HepG2 (cell line): ENCODE data around the gene MEI1. TPM values are rescaled to one million over a fixed set of nuclear protein-coding genes. Genes with fewer than 3 reads are reported as not detected.

Experiments
- ATF1 ChIP-seq: IDR thresholded peaks from 2 replicates; pipeline ENCODE4 v1.6.1; 2016; ENCODE audit warnings: mild to moderate bottlenecking, control low read depth
- CAMTA2 ChIP-seq: sonication (generic); formaldehyde crosslinking; IDR thresholded peaks from 2 replicates; pipeline ENCODE4 v1.4.0; 2020; ENCODE audit warnings: mild to moderate bottlenecking, missing genetic modification reagents, borderline replicate concordance
- CEBPG ChIP-seq: IDR thresholded peaks from 2 replicates; pipeline ENCODE4 v1.6.1; 2016
- CHD2 ChIP-seq: IDR thresholded peaks from 2 replicates; pipeline ENCODE4 v1.6.1; 2011; ENCODE audit warnings: low read depth, low read length, improper control_type of control experiment
- ELF1 ChIP-seq: sonication (generic); formaldehyde crosslinking; IDR thresholded peaks from 2 replicates; pipeline ENCODE4 v1.4.0; 2020; ENCODE audit warnings: missing genetic modification reagents
- FOXK2 ChIP-seq: fragments of 450-650 bp; IDR thresholded peaks from 2 replicates; pipeline ENCODE4 v1.6.1; 2016
- FOXM1 ChIP-seq: sonication (generic); formaldehyde crosslinking; IDR thresholded peaks from 2 replicates; pipeline ENCODE4 v1.5.0; 2020; ENCODE audit warnings: missing genetic modification reagents
- FOXP1 ChIP-seq, 2 experiments: fragments of 450-650 bp in 1 of 2; IDR thresholded peaks; 2 replicates each; pipeline ENCODE4 v1.6.1; 2017 to 2018; ENCODE audit warnings: antibody characterized with exemption in 1 of 2
- GTF2F1 ChIP-seq: fragments of 150-350 bp; IDR thresholded peaks from 2 replicates; pipeline ENCODE4 v1.6.1; 2014; ENCODE audit warnings: low read length
- HNRNPUL1 ChIP-seq: fragments of 200-400 bp; formaldehyde crosslinking; IDR thresholded peaks from 2 replicates; pipeline ENCODE4 v1.6.1; 2017; ENCODE audit warnings: low read depth, mild to moderate bottlenecking, low read length, moderate library complexity
- HOXA9 ChIP-seq: sonication (generic); formaldehyde crosslinking; IDR thresholded peaks from 2 replicates; pipeline ENCODE4 v1.8.1; 2022; ENCODE audit warnings: missing genetic modification reagents, mild to moderate bottlenecking, moderate library complexity, borderline replicate concordance
- KLF9 ChIP-seq: IDR thresholded peaks from 2 replicates; pipeline ENCODE4 v1.6.1; 2016; ENCODE audit warnings: low read depth
- MBD4 ChIP-seq: IDR thresholded peaks from 2 replicates; pipeline ENCODE4 v1.6.1; 2012; ENCODE audit warnings: low read length, inconsistent platforms, borderline replicate concordance
- NRL ChIP-seq: sonication (generic); formaldehyde crosslinking; IDR thresholded peaks from 2 replicates; pipeline ENCODE4 v1.5.0; 2020; ENCODE audit warnings: missing genetic modification reagents, mild to moderate bottlenecking, moderate library complexity, borderline replicate concordance
- RNF2 ChIP-seq: fragments of 450-650 bp; conservative IDR thresholded peaks from 2 replicates; pipeline ENCODE4 v1.6.1; 2016; ENCODE audit warnings: low read depth
- ZBTB20 ChIP-seq: sonication (generic); formaldehyde crosslinking; IDR thresholded peaks from 2 replicates; pipeline ENCODE4 v1.8.1; 2023; ENCODE audit warnings: missing genetic modification reagents, low read depth, mild to moderate bottlenecking, borderline replicate concordance
- ZBTB42 ChIP-seq: sonication (generic); formaldehyde crosslinking; IDR thresholded peaks from 2 replicates; pipeline ENCODE4 v1.5.0; 2020; ENCODE audit warnings: mild to moderate bottlenecking, missing genetic modification reagents
- ZFP37 ChIP-seq: sonication (generic); formaldehyde crosslinking; IDR thresholded peaks from 2 replicates; pipeline ENCODE4 v1.4.0; 2020; ENCODE audit warnings: missing genetic modification reagents, borderline replicate concordance
- ZNF143 ChIP-seq: sonication (generic); formaldehyde crosslinking; IDR thresholded peaks from 2 replicates; pipeline ENCODE4 v1.4.0; 2020; ENCODE audit warnings: missing genetic modification reagents
- ZNF235 ChIP-seq: sonication (generic); formaldehyde crosslinking; IDR thresholded peaks from 2 replicates; pipeline ENCODE4 v1.8.1; 2023; ENCODE audit warnings: mild to moderate bottlenecking, missing genetic modification reagents, borderline replicate concordance
- ZNF343 ChIP-seq: sonication (generic); formaldehyde crosslinking; IDR thresholded peaks from 2 replicates; pipeline ENCODE4 v1.4.0; 2020; ENCODE audit warnings: mild to moderate bottlenecking, missing genetic modification reagents
- ZNF501 ChIP-seq: sonication (generic); formaldehyde crosslinking; IDR thresholded peaks from 2 replicates; pipeline ENCODE4 v1.5.1; 2020; ENCODE audit warnings: mild to moderate bottlenecking, moderate library complexity, missing genetic modification reagents
- ZNF576 ChIP-seq: sonication (generic); formaldehyde crosslinking; IDR thresholded peaks from 2 replicates; pipeline ENCODE4 v1.4.0; 2020; ENCODE audit warnings: mild to moderate bottlenecking, missing genetic modification reagents
- ZSCAN20 ChIP-seq: sonication (generic); formaldehyde crosslinking; IDR thresholded peaks from 2 replicates; pipeline ENCODE4 v1.4.0; 2020; ENCODE audit warnings: missing genetic modification reagents, mild to moderate bottlenecking, borderline replicate concordance
- polyA plus RNA-seq, 8 experiments: library from polyadenylated mRNA; depleted of rRNA in 3 of 8; stranded (reverse) in 7 of 8; unstranded in 1 of 8; fragments of >200 nt; fragmentation: Illumina TruSeq in 4 of 8; extraction: Trizol in 4 of 8; gene quantifications; 2 replicates each; pipeline versions ENCODE4 v1.2.1 to v1.2.3, GENCODE V29; 2011 to 2016; ENCODE audit warnings: low read depth in 4 of 8, missing spikeins in 1 of 8, mixed read lengths in 1 of 8; ENCODE audit not compliant: insufficient read depth in 1 of 8
- total RNA-seq, 5 experiments: library from RNA; depleted of rRNA; stranded (reverse); fragments of >200 nt; fragmentation: Illumina TruSeq; extraction: Trizol; gene quantifications; 2 replicates each; pipeline ENCODE4 v1.2.3, GENCODE V29; 2016; ENCODE audit warnings: low read depth in 1 of 5
- TF ChIP-seq, protein P1 (sequence below): sonication (generic); formaldehyde crosslinking; IDR thresholded peaks from 2 replicates; pipeline ENCODE4 v1.8.0; 2022; ENCODE audit warnings: missing genetic modification reagents, mild to moderate bottlenecking, moderate library complexity, borderline replicate concordance
- TF ChIP-seq, protein P2 (sequence below): sonication (generic); formaldehyde crosslinking; conservative IDR thresholded peaks from 2 replicates; pipeline ENCODE4 v1.8.1; 2023; ENCODE audit warnings: missing genetic modification reagents
- TF ChIP-seq, protein P3 (sequence below): sonication (generic); formaldehyde crosslinking; IDR thresholded peaks from 2 replicates; pipeline ENCODE4 v1.8.0; 2022; ENCODE audit warnings: mild to moderate bottlenecking, missing genetic modification reagents, moderate library complexity

Gene MEI1
- total and polyA plus RNA-seq, 2 of the 13 experiments (the other 11 are each of a cell fraction or from before 2014, with no cell fraction given) = 0.75 to 1.9 TPM

DNA sequence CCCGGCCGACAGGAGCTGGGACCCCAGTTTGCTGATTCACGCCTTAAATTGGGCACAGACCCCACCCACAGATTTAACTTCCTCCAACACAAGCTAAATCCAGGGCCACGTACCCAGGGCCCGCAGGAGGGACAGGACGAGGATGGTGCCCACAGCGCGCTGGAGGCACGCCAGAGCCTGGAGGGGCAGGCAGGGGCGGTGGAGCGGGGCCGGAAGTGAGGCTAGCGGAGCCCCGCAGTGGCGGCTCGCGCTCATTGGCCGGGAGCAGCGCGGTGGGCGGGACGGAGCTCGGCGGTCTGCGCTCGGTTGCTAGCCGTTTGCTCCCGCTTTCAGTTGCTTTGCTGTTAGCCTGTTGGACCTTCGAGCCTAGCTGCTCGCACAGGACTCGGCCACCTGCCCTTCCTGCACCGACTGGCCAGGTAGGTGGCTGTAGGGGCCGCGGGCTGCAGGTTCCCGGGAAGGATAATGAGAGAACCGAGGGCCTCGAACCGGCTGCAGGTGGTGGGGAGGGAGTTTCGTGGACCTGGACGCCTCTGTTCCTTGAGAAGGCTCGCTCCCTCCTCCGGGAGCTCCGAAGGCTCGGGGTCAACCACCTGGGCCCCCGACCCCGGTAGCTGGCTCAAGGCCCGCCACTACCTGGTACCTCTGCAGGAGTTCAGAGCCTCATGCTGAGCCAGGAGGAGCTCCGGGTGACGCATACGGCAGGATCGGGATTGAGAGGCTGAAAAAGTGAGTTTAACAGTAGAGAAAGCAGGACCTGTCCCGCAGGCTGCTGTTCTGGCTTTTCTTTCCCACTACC is 101.2 kb downstream of the MEI1 start, which contains the start of gene CCDC134 (continued):
- TF ChIP-seq FOXM1 (CRISPR knock-in tag) (no peak; the same call in 1 of the 2 replicates), CEBPG (no peak; the same call in 1 of the 2 replicates), ZBTB42 (CRISPR knock-in tag) (no peak), RNF2 (peak; percentile 67; the same call in 1 of the 2 replicates), KLF9 (CRISPR knock-in tag) (no peak), ZNF501 (CRISPR knock-in tag) (peak; percentile 90), CAMTA2 (CRISPR knock-in tag) (no peak), FOXP1 (IDR thresholded peaks at IDR 0.05) (no peak), FOXP1 (CRISPR knock-in tag; IDR thresholded peaks at IDR 0.05) (no peak), ZBTB20 (CRISPR knock-in tag) (no peak), HNRNPUL1 (no peak), NRL (peak; percentile 87), CHD2 (no peak), ZFP37 (CRISPR knock-in tag) (no peak), MBD4 (no peak), ZNF235 (CRISPR knock-in tag) (no peak), ZNF143 (no peak), ELF1 (no peak), ZSCAN20 (CRISPR knock-in tag) (0 out of 2 replicates have a peak, but pooled peaks have one; percentile 26), ATF1 (CRISPR knock-in tag) (no peak), ZNF576 (no peak), FOXK2 (no peak), ZNF343 (CRISPR knock-in tag) (peak; percentile 82; the same call in 1 of the 2 replicates), GTF2F1 (0 out of 2 replicates have a peak, but pooled peaks have one; percentile 72), HOXA9 (no peak; the same call in 1 of the 2 replicates)
- TF ChIP-seq, protein P1, sequence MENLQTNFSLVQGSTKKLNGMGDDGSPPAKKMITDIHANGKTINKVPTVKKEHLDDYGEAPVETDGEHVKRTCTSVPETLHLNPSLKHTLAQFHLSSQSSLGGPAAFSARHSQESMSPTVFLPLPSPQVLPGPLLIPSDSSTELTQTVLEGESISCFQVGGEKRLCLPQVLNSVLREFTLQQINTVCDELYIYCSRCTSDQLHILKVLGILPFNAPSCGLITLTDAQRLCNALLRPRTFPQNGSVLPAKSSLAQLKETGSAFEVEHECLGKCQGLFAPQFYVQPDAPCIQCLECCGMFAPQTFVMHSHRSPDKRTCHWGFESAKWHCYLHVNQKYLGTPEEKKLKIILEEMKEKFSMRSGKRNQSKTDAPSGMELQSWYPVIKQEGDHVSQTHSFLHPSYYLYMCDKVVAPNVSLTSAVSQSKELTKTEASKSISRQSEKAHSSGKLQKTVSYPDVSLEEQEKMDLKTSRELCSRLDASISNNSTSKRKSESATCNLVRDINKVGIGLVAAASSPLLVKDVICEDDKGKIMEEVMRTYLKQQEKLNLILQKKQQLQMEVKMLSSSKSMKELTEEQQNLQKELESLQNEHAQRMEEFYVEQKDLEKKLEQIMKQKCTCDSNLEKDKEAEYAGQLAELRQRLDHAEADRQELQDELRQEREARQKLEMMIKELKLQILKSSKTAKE = no peak
- TF ChIP-seq, protein P2, sequence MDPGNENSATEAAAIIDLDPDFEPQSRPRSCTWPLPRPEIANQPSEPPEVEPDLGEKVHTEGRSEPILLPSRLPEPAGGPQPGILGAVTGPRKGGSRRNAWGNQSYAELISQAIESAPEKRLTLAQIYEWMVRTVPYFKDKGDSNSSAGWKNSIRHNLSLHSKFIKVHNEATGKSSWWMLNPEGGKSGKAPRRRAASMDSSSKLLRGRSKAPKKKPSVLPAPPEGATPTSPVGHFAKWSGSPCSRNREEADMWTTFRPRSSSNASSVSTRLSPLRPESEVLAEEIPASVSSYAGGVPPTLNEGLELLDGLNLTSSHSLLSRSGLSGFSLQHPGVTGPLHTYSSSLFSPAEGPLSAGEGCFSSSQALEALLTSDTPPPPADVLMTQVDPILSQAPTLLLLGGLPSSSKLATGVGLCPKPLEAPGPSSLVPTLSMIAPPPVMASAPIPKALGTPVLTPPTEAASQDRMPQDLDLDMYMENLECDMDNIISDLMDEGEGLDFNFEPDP (CRISPR knock-in tag) = peak; percentile 94
- TF ChIP-seq, protein P3, sequence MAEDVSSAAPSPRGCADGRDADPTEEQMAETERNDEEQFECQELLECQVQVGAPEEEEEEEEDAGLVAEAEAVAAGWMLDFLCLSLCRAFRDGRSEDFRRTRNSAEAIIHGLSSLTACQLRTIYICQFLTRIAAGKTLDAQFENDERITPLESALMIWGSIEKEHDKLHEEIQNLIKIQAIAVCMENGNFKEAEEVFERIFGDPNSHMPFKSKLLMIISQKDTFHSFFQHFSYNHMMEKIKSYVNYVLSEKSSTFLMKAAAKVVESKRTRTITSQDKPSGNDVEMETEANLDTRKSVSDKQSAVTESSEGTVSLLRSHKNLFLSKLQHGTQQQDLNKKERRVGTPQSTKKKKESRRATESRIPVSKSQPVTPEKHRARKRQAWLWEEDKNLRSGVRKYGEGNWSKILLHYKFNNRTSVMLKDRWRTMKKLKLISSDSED (CRISPR knock-in tag) = no peak
